Activated CD4-positive, alpha-beta T cell treated with anti-CD3 and anti-CD28 coated beads for 4 hours (primary cell): ENCODE results near the gene ZNF165.
"Not testable (repeated sequence)": the region's sequence is repeated elsewhere in the genome, so short reads cannot be mapped to it uniquely, and the experiment has no call there.

Source experiments
- DNase-seq, 2 donors: peaks; one replicate each; pipeline ENCODE4 v3.0.0-alpha.2; 2020

ZNF165 gene

DNA sequence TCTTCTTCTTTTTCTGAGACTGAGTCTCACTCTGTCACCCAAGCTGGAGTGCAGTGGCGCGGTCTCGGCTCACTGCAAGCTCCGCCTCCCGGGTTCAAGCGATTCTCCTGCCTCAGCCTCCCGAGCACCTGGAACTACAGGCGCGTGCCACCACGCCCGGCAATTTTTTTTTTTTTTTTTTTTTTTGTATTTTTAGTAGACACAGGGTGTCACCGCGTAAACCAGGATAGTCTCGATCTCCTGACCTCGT is at the start of gene ZNF165:
Gene ZNF165, plus strand, starts transcription at position 188 of the 250 bp plus-strand sequence. CDS start 4,913 bp downstream, outside the sequence.
- DNase-seq = not testable (repeated sequence)

DNA sequence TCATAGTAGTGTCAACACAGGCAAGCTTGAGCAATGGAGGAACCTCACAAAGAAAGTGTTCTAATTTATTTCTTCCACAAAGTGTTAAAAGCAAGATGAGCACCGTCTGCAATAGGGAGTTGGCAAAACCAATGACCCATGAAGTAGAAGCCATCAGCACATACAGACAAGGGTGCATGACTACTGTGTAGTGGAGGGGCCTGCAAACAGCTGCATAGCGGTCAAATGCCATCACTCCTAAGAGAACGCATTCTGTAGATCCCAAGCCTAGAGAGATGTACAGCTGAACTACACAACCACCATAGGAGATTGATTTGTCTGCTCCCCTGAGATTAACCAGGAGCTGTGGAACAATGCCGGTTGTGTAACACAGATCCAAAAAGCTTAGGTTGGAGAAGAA is 26.8 kb upstream of the ZNF165 start:
- no peak for DNase-seq

DNA sequence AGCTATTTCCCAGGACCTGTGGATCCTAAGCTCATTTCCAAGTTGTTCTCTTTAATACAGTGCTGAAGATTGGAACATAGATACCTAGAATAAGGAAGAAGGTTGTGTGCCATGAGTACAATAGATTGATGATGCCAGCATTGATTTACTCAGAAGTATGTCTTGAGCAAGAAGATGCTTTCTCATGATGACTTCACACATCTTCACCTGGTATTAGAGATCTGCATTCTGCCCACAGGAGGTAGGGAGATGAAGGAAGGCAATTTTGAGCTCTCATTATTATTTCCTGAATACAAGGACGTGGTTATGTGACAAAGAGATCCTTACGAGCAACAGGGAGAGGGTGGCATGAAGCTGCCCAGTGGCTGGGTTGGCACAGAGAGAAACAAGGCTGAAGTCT is 20.0 kb upstream of the ZNF165 start:
- DNase-seq = no peak

DNA sequence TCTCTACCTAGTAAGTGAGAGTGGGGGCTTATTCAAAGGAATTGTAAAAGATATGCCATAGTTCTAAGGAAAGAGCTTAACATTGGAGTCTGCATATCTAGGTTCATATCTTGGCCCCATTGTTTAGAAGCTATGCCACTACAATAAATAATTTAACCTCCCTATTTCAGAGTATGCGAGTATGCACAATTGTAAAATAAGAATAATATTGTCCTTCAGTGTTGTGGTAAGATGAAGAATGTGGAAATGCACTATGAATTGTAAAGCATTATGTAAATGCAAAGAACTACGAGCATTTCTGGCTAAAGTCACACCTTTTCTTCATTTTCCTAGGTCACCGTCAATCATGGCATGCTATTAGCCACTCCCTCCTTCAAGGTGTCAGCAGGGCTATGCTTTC is 16.1 kb upstream of the ZNF165 start:
- no peak for DNase-seq

DNA sequence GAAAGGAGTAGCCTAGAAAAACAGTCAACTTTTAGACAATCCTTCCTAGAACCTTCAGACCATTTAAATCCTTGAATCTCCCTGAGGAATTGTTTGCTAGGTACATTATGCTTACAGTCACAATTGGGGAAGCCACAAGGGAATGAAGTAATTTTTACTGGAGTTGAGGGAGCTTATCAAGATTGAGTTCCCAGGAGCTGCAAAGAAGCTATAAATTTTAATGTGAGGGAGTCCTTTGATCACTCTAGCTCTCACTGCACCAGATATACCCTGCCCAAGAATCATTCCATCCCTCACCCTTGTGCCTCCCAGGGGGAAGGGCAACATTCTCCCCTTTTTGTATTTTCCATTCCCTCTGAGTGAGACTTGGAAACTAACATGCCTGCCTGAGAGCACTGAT is 12.3 kb upstream of the ZNF165 start:
- no peak for DNase-seq

DNA sequence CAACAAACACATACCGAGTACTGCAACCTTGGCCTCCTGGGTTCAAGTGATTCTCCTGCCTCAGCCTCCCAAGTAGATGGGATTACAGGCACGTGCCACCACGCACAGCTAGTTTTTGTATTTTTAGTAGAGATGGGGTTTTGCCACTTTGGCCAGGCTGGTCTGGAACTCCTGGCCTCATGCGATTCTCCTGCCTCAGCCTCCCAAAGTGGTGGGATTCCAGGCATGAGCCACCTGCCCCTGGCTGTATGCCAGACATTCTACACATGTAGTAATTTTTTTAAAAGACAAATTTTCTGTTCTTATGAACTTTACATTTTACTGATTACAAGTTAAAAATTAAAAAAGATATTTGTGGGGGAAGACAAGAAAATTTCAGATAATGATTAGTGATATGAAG is 9.4 kb upstream of the ZNF165 start:
- not testable (repeated sequence) for DNase-seq

DNA sequence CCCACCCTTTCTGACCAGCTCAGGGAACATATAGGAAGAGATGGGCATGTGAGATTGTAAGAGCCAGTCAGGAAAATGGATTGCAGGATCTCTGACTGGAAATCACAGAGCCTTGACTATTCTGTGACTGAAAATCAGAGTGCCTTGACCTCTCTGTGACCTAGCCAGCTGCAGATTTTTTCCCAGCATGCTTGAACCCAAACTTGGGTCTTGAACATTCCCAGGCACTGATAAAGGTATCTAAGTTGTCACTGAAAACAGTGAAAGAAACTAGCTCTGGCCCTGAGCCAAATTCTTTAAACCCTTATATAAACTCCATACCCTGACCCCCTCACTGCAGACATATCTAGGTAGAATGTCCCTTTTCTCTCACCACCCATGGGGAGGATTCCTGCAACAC is 2.3 kb upstream of the ZNF165 start:
- no peak for DNase-seq

DNA sequence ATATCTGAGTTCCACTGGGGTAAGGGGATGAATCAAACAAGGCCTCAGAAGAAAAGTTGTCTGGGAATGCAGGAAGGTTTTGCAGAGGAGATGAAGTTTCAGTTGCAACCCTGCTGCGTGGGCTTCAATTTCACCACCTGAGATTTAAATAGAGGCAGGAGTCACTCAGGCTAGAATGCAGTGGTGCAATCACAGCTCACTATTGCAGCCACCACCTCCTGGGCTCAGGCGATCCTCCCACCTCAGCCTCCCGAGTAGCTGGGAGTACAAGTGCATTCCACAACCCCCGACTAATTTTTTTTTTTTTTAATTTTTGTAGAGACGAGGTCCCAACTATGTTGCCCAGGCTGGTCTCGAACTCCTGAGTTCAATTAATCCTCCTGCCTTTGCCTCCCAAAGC is 1.5 kb upstream of the ZNF165 start:
- no peak for DNase-seq

DNA sequence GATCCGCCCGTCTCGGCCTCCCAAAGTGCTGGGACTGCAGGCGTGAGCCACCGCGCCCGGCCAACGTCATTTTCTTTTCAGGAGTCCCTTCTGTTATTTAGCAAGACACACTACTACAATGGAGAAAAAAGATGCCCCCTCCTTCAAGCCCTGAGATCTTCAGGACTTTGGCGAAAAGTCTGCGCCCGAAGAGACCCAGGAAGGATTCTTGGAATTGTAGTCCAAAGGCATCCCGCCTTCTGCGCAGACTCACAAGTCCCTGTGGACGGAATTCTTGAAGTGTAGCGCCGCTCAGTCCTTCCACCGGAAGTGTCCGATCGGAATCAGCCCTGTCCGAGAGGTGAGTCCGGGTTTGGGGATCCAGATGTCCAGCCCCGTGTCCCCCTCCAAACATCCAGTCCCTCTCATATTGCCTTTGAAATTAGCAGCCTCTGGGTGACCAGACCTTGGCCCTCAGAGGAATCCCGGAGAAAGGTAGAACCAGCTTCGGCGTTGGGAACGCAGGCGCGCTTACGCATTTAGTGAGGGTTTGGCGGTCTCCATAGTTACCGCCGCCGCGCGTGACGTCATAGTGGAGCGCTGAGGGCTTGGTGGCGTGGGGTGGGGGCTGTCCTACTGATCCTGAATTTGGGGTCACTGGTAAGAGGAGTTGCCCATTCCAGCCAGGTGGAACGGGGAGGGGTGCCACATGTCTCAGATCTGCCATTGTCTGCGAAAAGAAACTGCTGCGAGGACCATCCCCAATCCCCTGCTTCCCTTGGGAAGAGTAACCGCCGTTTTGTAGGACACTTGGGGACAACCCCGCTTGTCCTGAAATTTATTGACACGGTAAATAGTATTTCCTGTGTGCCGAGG is 490 bp downstream of the ZNF165 start:
- DNase-seq = peak; percentile 87 to 90

DNA sequence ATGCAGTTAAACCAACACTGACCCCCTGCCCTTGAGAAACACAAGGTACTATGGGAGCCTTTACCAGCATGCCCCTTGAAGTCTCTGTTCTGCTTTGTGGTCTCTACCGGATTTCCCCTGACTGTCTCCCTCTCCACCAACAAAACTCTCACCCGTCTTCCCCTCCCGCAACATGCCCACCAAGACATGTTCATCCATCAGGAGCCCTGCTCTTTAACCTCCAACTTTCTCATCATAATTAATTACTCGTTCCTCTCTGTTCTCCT is 1.1 kb downstream of the ZNF165 start:
- DNase-seq = peak in 1 of 2 donors; percentile 8

DNA sequence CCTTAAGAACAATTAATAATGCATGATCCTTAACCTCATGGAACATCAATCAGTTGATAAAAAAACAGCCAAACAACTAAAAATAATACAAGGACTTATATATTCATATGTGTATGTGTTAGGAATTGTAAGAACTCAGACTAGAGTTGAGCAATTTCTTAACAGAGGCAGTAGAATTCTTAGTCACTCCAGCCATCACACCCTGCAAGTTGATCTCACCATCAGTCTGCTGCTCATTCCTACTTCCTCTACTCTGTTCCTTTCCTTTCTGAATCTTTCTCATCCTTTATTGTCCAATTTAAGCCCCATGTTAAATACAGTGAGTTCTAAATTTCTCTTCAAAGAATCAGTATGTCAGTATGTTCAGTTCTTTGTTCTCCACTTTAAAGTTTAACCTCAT is 2.6 kb downstream of the ZNF165 start:
- no peak for DNase-seq

DNA sequence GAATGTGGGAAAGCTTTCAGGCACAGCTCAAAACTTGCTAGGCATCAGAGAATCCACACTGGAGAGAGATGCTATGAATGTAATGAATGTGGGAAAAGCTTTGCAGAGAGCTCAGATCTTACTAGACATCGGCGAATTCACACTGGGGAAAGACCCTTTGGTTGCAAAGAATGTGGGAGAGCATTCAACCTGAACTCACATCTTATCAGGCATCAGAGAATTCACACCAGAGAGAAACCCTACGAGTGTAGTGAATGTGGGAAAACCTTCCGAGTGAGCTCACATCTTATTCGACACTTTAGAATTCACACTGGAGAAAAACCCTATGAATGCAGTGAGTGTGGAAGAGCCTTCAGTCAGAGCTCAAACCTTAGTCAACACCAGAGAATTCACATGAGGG is 8.7 kb downstream of the ZNF165 start:
- no peak for DNase-seq

DNA sequence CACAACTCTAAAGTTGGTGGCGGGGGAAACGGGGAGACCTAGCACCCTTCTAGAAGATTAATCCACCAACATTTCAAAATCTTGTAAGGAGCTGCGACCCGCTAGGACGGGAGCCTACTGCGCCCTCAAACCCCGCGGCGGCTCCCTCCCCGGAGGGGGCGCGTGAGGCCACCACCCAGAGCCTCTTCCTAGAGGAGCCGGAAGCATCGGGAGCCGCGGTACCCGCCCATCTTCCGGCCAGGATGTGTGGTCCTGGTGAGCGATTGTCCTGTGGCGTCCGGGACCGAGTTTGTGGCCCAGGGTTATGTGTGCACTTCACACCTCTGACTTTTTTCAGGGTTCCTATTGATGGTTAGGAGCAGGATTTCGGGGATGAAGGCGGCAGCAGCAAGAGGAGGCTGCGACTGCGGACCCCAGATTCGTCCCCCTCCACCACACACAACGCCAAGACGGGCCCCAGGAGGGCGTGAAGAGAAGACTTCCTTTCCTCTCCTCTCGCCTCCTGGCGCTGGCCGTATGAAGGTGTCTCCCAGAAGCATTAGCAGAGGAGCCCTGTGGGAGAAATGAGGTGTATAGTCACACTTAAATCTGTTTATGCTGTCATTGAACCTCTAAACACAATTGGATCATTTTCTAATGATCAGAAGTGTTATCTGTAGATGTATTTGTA is 10.7 kb downstream of the ZNF165 start:
- DNase-seq = no peak

DNA sequence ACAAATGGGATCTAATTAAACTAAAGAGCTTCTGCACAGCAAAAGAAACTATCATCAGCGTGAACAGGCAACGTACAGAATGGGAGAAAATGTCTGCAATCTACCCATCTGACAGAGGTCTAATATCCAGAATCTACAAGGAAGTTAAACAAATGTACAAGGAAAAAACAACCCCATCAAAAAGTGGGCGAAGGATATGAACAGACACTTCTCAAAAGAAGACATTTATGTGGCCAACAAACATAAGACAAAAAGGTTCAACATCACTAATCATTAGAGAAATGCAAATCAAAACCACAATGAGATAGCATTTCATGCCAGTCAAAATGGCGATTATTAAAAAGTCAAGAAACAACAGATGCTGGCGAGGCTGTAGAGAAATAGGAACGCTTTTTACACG is 21.9 kb downstream of the ZNF165 start:
- not testable (repeated sequence) for DNase-seq

DNA sequence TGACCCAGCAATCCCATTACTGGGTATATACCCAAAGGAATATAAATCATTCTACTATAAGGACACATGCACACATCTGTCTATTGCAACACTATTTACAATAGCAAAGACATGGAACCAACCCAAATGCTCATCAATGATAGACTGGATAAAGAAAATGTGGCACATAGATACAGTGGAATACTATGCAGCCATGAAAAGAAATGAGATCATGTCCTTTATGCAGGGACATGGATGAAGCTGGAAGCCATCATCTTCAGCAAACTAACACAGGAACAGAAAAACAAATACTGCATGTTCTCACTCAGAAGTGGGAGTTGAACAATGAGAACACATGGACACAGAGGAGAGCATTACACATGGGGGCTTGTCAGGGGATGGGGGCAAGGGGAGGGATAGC is 22.3 kb downstream of the ZNF165 start:
- not testable (repeated sequence) for DNase-seq

DNA sequence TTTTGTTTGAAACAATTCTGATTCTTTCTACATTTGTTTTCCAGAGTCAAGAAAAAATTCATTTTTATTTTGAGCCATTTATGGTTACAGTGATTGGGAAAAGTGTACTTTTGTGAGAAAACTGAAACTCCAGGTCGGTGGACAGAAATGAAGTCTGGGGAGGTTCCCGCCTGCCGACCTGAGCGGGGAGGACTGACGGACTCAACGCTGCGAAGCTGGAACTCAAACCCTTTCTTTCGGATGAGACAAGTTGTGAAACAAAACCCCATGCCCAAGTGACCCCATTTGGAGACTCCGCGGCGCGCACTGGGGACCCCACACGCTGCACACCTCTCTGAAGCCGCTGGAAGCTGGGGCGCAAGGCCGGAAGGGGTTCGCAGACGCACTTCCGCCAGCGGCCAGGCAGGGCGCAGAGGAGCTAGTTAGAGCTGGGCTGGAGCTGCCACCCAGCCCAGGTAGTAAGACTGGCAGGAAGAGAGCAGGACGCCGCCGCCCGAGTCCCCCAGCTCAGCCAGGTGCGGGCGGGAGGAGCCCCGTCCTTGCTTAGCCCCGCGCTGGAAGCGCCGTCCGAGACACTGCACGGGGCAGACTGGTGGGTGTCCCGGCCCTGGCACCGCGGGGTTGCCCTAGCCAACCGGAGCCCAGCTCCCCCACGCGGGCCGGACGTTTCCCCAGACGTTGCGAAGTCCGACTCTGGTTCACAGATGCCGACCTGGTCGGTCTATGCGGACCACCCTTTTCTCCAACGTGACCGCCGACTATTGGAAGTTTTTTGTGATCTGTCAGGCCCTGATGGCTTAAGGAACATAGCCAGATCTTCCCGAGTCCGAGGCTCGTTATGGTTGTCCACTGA is 24.2 kb downstream of the ZNF165 start:
- peak; percentile 81 to 83 for DNase-seq

DNA sequence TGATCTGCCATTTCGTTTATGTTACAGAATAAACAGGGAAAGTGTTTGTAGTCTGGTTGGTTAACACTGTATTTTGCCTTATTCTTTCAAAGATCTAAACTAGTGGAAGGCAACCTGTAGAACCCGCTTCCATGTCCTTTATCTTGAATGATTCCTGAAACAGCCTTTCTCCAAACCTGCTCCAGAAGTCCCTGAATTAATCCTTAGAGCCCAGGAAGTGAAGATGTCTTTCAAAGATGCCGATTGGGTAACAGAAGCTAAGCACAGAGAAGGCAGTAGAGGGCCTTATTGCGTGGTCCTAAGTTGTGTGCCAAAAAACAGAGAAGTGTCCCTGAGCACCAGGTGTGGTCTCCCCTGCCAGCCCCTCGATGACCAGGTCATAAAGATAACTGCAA is 24.9 kb downstream of the ZNF165 start:
- no peak for DNase-seq

DNA sequence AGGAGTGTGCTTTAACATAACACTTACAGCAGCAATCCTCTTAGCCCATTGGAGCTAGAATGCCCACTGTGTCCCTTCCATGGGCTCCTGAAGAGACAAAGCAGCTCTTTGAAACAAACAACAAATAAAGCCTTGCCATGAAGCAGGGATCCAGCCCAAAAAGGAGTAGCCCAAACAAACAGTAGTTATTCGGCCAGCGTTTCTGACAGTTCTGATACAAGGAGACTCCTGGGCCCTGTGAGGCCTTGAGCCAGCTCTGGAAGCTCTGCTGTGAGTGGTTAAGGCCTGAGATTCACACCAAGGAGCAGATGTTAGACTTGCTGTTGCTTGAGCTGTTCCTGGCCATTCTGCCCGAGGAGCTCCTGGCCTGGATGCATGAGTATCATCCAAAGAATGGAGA is 27.1 kb downstream of the ZNF165 start:
- DNase-seq = no peak

DNA sequence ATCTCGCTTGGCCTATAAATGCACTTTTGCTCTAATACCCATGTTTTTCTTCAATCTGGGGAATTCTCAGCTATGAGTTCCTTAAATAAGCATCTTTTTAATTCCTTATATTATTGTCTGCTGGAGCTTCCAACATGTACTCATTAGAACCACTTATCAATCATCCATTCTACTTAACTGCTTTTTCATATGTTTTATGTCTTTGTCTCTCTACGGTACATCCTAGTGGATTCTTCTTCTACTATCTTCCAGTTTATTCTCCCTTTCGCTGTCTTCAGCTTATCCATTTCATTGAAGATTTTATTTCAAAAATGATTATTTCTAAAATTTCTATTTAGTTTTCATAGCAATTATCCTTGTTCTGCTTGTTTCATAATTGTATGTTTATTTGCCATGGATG is 31.6 kb downstream of the ZNF165 start:
- no peak for DNase-seq

DNA sequence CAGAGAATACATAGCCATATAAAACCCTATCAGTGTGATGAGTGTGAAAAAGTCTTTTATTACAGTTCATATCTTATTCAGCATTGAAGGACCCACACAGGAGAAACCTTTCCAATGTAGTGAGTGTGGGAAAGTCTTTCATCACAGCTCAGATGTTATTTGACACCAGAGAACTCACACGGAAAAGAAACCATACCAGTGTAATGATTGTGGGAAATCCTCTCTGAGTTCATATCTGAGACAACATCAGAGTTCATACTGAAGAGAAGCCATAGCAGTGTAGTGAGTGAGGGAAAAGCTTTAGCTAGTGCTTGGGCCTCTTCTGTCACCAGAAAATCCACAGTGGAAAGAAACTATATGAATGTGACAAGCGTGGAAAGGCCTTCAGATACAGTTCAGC is 35.4 kb downstream of the ZNF165 start:
- no peak for DNase-seq

DNA sequence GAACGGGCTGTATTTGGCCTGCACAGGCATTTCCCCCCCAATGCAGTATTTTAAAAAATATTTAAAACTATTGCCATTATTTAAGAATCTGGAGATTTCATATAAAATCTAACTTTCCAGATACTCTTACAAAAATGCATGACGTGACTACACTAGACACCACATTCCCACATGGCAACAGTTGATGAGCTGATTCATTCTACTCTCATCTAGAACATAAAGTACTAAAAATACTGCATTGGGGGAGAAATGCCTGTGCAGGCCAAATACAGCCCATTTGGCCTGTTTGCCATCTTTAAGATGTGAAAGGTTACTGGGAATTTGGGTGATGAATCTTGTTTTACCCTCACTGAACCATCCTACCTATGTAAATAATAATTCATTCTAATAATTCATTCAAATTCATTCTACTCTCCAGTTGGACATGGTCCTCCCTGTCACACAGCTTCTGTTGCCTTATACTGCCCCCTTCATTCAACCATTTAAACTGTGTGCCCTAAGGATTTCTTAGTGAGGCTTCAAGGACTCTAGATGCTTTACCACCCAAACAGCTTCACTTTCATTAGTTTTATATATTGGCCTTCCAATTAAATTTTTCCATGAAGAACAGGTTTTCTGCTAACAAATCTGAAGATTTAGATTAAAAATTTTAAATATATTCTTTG is 37.1 kb downstream of the ZNF165 start:
- no peak for DNase-seq

DNA sequence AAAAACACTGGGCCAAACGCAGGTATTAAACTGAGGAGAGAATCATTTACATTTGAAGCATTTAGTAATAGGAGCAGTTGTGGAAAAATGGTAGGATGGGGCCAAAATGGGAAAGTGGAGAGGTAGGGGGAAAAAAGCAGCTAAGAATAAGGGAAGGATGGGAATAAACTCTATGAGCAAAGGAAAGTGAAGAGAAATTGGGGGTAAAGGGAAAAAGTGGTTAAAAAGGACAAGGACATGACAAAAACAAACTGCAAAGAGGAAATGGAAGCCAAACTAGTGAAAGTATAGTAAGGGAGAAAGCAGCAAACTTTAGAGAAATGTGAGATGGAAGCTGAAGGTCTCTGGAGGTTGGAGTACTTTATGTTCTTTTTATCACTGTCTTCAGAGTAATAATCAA is 37.8 kb downstream of the ZNF165 start:
- DNase-seq = no peak

DNA sequence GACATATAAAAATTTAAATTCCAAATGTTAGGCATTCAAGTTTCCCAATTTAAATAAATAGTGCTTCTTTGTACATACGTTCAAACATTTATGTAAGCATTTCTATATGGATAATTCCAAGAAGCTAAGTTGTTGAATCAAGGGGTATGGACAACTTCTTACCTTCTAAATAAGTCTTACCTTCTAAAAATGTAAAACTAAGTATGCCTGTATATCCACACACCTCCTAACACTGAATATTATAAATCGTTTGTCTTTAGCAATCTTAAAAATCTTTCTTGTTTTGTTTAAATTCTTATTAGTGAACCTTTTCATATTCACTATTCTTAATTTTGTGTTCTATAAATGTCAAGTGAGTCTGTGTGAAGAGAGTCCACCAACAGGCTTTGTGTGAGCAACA is 41.5 kb downstream of the ZNF165 start:
- no peak for DNase-seq

DNA sequence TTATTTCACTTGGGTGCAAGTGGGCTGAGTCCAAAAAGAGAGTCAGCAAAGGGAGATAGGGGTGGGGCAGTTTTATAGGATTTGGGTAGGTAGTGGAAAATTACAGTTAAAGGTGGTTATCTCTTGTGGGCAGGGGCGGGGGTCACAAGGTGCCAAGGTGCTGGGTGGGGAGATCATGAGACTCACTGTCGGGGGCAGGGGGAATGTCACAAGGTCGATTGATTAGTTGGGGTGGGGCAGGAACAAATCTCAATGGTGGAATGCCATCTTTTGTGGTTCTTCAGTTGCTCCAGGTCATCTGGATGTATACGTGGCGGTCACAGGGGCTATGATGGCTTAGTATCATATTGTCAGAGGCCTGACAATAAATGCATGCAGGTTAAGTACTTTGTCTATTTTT is 41.9 kb downstream of the ZNF165 start:
- DNase-seq = not testable (repeated sequence)
